GM21529 (cell line): ENCODE data around the gene ANKRD24.
A peak's percentile ranks its signal among the peaks of the same experiment; 100 is the strongest.
"Not testable (repeated sequence)": the region's sequence is repeated elsewhere in the genome, so short reads cannot be mapped to it uniquely, and the experiment has no call there.

Experiments
- ATAC-seq: cut with Tn5 transposase; IDR thresholded peaks from one replicate; pipeline ENCODE4 v1.9.1; 2021; ENCODE audit not compliant: unreplicated experiment

Gene ANKRD24

DNA sequence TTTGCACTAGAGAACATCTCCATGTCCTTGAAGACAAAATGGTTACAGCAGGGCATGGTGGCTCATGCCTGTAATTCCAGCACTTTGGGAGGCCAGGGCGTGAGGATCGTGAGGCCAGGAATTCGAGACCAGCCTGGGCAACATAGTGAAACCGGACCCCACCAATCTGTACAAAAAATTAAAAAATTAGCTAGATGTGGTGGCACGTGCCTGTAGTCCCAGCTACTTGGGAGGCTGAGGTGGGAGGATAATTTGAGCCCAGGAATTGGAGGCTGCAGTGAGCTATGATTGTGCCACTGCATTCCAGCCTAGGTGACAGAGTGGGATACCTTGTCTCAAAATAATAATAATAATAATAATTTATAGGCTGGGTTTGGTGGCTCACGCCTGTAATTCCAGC, 47.7 kb downstream of the ANKRD24 start:
- not testable (repeated sequence) for ATAC-seq

DNA sequence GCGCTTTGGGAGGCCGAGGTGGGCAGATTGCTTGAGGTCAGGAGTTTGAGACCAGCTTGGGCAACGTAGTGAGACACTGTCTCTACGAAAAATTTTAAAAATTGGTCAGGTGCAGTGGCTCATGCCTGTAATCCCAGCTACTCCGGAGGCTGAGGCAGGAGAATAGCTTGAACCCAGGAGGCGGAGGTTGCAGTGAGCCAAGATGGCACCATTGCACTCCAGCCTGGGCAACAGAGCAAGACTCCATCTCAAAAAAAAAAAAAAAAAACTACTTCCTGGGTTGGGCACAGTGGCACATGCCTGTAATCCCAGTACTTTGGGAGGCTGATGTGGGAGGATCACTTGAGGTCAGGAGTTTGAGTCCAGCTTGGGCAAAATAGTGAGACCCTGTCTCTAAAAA, 49.0 kb downstream of the ANKRD24 start:
- ATAC-seq: not testable (repeated sequence)

DNA sequence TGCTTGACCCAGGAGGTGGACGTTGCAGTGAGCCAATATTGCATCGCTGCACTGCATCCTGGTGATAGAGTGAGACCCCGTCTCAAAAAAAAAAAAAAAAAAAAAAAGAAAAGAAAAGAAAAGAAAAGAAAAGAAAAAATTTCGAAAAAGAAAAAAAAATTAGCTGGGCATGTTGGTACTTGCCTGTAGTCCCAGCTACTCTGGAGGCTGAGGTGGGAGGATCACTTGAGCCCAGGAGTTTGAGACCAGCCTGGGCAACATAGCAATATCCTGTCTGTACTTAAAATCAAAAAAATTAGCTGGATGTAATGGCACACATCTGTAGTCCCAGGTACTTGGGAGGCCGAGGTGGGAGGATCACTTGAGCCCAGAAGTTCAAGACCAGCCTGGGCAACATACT, 49.6 kb downstream of the ANKRD24 start:
- ATAC-seq: not testable (repeated sequence)

DNA sequence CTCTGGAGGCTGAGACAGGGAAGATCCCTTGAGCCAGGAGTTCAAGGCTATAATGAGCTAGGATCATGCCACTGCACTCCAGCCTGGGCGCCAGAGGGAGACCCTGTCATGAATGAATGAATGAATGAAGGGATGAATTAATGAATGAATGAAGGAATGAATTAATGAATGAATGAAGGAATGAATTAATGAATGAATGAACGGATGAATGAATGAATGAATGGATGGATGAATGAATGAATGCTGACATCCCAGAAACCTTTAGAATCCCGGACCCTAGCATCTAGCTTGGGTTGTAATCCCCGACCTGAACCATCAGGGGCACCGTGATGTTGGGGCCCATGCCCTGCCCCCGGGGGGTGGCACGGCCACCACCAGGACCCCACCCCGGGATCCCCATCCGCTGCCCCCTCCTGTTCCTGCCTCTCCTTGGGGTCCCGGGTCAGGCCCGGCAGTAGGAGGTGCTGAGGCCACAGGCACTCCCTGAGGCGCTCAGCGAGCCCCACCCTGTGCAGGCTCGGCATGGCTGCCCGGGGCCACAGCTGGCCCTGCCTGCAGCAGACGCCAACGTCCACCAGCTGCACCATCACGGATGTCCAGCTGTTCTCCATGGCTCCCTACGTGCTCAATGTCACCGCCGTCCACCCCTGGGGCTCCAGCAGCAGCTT, 50.3 kb downstream of the ANKRD24 start:
- ATAC-seq: no peak

DNA sequence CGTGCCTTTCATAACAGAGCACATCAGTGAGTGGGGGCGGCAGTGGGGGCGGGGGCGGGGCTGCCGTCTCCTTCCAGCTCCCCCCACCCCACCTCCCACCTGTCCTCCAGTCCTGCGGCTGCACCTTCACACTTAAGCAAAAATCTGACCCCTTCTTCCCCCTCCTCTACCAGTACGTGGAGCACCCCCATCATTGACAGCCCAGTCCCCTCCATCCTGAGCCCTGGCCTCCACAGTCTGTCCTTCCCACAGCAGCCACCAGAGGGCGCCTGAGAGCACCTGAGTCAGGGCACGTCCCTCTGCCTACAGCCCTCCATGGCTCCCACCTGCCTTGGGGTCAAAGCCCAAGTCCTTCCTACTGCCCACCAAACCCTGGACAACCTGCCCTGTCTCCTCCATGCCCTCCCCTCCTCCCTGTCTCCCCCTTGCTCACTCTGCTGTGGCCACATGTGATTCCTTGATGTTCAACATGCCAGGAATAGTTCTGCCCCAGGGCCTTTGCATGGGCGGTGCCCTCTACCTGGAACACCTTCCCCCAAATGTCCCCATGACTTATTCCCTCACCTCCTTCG, 50.9 kb downstream of the ANKRD24 start:
- ATAC-seq: no peak

DNA sequence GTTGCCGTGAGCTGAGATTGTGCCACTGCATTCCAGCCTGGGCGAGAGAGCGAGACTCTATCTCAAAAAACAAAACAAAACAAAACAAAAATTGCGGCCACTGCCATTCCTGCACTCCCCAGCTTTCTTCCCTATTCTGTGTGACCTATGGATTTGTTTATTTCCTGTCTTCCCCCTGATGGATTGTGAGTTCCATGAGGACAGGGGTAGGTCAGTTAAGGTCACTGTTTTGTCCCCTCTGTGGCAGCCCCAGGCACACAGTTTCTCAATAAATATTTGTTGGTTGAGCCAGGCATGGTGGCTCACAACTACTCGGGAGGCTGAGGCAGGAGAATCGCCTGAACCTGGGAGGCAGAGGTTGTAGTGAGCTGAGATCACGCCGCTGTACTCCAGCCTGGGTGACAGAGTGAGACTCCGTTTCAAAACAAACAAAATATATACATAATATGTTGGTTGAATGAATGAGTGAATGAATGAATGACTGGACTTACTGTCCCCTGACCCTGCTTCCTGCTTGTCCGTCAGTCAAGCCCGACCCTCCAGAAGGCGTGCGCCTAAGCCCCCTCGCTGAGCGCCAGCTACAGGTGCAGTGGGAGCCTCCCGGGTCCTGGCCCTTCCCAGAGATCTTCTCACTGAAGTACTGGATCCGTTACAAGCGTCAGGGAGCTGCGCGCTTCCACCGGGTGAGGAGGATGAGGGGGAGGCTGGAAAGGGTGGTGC, 51.8 kb downstream of the ANKRD24 start:
- ATAC-seq: no peak

DNA sequence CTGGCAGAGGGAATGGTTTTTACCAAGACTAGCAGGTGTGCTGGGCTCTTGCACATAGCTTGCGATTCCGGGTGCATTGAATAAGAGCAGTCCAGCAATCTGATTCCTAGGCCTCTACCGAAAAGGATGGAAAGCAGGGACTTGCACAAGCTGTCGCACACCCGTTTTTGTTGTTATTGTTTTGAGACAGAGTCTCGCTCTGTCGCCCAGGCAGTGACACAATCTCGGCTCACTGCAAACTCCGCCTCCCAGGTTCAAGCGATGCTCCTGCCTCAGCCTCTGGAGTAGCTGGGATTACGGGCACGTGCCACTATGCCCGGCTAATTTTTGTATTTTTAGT, 52.3 kb downstream of the ANKRD24 start:
- ATAC-seq: no peak

DNA sequence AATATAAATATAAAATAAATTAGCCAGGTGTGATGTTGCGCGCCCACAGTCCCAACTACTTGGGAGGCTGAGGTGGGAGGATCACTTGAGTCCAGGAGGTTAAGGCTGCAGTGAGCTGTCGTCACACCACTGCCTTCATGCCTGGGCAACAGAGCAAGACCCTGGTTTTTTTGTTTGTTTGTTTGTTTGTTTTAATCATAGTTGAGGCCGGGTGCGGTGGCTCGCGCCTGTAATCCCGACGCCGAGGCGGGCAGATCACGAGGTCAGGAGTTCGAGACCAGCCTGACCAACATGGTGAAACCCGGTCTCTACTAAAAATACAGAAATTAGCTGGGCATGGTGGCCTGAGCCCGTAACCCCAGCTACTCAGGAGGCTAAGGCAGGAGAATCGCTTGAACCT, 55.0 kb downstream of the ANKRD24 start:
- ATAC-seq: not testable (repeated sequence)

DNA sequence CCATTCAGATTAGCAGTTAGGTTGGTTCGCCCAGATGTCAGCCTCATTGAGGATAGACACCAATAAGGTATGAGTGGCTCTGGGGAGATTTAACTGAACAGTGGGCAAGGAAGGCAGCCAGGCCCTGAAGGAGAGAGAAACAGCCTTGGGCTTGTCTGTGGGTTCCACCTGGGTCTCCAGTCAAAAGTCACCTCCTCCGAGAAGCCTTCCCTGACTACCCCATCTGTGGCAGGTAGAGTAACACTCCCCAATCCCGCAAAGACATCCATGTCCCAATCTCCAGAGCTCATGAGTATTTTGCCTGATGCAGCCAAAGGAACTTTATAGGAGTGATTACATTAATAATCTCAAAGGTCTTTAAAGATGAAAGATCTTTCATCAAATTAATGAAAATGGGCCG, 56.3 kb downstream of the ANKRD24 start:
- ATAC-seq: no peak

DNA sequence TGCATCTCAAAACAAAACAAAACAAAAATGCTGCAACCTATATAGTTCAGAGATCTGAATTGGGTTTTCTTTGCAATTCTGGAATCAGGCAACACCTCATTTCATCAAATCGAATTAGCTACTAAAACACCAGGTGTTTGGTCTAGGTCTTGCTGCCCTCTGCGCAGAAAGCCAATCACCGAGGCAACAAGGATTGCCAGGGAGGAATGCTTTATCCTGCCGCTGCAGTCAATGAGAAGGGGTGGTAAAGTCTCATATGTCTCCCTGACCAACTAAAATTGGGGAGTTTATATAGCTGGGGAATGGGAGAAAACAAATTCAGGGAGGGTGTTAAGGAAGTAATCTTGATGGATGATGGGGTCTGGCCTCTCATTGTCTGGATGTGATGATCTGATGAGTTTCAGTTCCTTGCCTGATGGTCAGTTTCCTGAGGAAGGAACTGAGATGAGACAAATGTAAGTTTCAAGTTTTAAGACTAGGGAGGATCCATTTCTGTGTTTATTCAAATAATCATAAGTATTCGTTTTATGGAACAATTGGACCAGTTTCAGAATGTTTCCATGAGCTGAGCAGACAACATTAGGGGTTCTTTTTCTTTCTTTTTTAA, 59.4 kb downstream of the ANKRD24 start:
- no peak for ATAC-seq

DNA sequence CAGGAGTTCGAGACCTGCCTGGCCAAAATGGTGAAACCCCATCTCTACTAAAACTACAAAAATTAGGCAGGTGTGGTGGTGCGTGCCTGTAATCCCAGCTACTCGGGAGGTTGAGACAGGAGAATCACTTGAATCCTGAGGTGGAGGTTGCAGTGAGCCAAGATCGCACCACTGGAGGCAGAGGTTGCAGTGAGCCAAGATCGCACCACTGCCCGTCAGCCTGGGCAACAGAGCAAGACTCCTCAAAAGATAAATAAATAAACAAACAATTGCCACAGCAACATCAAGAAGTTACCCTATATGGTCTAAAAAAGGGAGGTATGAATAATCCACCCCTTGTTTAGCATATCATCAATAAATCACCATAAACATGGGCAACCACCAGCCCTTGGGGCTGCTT, 63.4 kb downstream of the ANKRD24 start:
- not testable (repeated sequence) for ATAC-seq

DNA sequence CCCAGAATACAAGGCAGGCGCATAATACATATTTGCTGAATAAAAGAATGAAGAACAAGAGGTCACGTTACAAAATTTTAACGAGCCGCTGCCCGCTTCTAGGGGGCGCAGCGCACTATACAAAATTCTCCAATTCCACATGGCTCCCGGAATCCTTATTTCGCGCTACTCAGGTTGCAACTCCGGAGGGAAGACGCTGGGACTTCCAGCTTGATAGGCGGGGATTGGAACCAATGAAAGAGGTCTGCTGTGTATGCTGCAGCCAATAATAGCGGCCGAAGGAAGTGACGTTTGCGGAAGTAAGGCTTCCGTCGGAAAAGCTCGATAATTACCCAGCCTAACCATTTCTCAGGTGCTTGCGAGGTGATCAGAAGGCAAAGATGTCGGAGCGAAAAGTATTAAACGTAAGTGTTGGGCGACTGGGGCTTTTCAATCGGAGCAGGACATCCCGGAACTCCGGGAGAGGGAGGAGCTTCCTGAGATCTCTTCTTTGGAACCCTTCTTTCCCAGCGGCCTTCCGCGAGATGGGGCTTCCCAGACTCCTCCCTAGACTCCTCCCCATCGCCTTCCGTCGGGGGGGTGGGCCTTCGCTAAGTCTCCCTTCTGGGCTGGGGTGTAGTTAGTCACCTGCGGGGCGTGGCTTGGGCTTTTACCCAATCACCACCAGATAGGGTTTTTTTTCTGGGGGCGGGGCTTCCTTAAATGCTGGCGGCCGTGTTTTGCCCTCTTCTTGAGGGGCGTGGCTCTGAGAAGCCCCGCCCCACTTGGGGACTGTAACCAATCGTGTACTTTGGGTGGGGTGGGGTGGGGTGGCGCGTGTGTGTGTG, 64.5 kb downstream of the ANKRD24 start, which contains the start of gene YJU2:
YJU2 (plus strand) TSS at position 314 of the 827 bp plus-strand sequence; CDS start at position 381, 67 bp downstream.
- ATAC-seq: peak; percentile 77

DNA sequence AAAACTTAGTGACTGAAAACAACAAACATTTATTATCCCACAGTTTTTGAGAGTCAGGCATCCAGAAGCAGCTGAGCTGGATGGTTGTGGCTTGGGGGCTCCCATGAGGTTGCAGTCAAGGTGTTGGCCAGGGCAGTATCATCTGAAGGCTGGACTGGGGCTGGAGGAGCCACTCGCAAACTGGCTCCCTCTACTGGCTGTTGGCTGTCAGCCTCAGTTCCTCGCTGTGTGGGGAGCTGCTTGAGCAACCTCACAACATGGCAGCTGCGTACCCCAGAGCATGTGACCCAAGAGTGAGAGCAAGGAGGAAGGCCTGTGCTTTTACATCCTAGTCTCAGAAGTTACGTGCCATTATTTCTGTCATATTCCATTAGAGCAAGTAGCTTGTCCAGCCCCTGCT, 74.1 kb downstream of the ANKRD24 start:
- no peak for ATAC-seq

DNA sequence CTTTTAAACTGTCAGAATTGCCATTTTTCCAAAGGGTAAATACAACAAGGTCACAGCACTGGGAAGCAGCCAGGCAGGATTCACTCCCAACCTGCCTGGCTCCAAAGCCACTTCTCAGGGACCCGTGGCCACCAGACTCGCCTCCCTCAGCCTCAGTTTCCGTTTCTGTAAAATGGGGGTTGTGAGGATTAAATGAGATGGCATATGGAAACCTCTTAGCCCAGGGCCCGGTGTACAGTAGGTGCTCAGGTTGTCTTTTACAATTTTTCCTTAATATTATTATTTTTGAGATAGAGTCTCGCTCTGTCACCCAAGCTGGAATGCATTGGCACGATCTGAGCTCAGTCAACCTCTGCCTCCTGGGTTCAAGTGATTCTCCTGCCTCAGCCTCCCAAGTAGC, 74.5 kb downstream of the ANKRD24 start:
- no peak for ATAC-seq

DNA sequence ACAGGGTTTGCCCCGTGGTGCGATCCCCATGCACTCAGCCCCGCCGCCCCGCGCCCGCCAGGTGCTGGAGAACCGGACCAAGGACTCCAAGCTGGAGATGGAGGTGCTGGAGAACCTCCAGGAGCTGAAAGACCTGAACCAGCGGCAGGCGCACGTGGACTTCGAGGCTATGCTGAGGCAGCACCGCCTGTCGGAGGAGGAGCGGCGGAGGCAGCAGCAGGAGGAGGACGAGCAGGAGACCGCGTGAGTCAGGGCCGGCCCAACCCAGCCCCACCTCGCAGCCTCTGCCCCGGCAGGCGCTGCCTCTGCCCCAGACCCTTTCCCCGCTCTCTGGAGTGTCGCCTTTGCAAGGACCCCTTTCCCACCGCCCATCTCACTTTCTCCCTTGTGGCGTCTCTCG, 75.7 kb downstream of the ANKRD24 start:
- ATAC-seq: no peak

DNA sequence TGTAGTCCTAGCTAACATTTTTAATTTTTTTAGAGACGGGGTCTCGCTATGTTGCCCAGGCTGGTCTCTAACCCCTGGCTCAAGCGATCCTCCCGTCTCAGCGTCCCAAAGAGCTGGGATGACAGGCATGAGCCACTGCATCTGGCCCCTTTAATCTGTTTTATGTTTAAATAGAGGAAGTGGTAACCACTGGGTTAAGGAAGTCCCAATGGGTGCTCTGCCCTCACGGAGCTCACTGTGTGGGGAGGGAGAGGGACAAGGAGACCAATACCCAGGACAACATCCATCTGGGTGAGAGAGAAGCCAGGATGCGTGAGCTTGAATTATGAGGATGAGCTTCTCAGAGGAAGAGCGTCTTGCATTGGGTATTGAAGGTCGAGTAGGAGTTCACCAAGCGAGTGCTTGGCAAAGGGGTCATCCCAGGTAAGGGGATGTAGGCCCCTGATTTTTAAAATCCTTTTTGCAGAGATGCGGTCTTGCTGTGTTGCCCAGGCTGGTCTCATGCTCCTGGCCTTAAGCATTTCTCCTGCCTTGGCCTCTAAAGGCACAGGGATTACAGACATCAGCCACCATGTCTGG, 78.2 kb downstream of the ANKRD24 start:
- no peak for ATAC-seq

DNA sequence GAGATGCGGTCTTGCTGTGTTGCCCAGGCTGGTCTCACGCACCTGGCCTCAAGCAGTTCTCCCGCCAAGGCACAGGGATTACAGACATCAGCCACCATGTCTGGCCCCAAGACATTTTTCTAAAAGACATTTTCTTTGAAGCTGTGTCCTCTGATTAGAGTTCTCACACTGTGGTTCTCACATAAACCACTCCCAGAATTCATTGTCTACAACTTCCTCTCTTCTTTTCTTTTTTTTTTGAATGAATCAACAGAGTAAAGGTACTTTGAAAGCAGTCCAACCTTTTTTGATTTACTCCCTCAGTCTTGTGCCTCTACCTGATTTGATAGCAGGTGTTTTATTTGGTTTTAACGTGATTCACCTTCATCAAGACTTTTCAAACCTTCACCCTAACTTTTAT, 82.3 kb downstream of the ANKRD24 start:
- no peak for ATAC-seq

DNA sequence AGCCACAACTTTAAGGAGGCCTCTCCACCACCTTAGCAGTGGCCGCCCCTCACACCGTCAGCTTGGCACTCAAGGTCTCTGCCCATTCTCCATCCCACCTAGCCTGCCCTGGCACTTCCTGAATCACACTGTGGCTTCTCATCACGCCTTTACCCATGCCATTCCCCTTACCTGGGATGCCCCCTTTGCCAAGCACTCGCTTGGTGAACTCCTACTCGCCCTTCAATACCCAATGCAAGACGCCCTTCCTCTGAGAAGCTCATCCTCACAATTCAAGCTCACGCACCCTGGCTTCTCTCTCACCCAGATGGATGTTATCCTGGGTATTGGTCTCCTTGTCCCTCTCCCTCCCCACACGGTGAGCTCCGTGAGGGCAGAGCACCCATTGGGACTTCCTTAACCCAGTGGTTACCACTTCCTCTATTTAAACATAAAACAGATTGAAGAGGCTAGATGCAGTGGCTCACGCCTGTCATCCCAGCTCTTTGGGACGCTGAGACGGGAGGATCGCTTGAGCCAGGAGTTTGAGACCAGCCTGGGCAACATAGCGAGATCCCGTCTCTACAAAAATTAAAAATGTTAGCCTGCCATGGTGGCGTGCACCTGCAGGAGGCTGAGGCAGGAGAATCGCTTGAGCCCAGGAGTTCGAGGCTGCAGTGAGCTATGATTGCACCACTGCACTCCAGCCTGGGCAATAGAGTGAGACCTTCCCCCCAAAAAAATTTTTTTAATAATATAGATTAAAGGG, 83.9 kb downstream of the ANKRD24 start:
- no peak for ATAC-seq

DNA sequence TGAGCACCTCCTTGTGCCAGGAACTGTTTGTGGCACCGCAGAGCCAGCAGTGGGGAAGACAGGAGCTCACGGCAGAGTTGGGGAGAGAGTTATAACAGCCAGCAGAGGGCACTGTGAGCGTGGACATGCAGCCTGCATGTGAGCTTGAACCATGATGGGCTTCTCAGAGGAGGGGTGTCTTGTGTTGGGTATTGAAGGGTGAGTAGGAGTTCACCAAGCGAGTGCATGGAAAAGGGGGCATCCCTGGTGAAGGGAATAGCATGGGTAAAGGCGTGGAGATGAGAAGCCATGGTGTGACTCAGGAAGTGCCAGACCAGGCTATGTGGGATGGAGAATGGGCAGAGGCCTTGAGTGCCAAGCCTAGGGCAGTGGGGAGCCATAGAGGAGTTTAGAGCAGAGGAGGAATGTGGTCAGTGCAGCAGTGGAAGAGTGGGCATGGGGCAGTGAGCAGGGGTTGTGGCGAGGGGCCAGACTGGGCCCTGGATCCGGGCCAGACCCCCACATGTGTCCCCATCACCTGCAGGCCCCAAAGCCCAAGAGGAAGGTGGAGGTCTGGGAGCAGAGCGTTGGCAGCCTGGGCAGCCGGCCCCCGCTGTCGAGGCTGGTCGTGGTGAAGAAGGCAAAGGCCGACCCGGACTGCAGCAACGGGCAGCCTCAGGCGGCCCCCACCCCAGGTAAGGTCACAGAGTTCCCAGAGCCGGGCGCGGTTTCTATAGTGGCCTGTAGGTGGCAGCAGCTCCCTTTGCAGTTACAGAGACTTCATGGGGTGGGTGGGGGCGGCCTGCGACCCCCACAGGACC, 84.8 kb downstream of the ANKRD24 start:
- no peak for ATAC-seq
